ENCODE results near the gene HS1BP3.

DNA sequence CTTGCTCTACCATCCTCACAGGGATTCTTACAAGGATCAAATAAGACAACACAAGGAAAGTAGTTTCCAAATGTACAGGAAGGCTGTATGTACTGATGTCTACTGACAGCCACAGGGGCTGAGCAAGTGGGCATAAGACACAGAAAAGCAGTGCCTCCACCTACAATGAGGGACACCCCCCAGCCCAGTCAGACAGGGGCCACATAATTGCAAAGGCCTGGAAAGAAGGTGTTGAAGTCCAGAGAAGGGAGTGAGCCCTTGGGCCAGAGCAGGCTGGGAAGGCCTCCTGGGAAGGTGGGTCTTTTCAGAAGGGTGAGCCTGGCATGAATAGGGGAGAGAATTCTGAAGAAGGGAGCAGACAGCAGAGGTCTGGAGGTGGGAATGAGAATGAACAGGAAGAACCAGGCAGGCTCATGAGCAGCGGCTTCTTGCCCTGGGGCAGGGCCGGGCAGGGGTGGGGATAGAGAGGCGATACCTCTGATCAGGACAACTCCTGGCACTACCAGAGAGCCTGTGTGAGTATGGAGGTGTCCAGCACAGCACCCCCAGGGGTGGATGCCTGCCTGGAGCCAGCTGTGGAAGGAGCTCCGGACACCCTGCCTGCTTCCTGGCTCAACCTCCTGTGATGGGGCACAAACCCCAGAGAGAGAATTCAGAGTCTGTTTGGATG lies 30.1 kb downstream of the HS1BP3 start:
- no peak for TF ChIP-seq POLR2AphosphoS5 (IDR thresholded peaks at IDR 0.05; ENCODE audit: low read depth, low read length)
- TF ChIP-seq, protein P1, sequence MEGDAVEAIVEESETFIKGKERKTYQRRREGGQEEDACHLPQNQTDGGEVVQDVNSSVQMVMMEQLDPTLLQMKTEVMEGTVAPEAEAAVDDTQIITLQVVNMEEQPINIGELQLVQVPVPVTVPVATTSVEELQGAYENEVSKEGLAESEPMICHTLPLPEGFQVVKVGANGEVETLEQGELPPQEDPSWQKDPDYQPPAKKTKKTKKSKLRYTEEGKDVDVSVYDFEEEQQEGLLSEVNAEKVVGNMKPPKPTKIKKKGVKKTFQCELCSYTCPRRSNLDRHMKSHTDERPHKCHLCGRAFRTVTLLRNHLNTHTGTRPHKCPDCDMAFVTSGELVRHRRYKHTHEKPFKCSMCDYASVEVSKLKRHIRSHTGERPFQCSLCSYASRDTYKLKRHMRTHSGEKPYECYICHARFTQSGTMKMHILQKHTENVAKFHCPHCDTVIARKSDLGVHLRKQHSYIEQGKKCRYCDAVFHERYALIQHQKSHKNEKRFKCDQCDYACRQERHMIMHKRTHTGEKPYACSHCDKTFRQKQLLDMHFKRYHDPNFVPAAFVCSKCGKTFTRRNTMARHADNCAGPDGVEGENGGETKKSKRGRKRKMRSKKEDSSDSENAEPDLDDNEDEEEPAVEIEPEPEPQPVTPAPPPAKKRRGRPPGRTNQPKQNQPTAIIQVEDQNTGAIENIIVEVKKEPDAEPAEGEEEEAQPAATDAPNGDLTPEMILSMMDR (IDR thresholded peaks at IDR 0.05 in 2 of 3, conservative IDR thresholded peaks at IDR 0.05 in 1 of 3; ENCODE audit: borderline replicate concordance in 1 of 3, insufficient read depth in 1 of 3, low read depth in 2 of 3, low read length in 2 of 3): no peak
- no peak for TF ChIP-seq FOSL1 (IDR thresholded peaks at IDR 0.05; ENCODE audit: low read depth)
- no peak for TF ChIP-seq EZH2phosphoT487 (IDR thresholded peaks at IDR 0.05; ENCODE audit: borderline replicate concordance)

Data from HCT116 (cell line).